GM21381 (cell line): ENCODE measurements around the gene OSBPL10.

Source experiments
- ATAC-seq: cut with Tn5 transposase; IDR thresholded peaks from one replicate; pipeline ENCODE4 v1.9.1; 2021; ENCODE audit warnings: mild to moderate bottlenecking, moderate library complexity; ENCODE audit not compliant: unreplicated experiment

Gene OSBPL10

DNA sequence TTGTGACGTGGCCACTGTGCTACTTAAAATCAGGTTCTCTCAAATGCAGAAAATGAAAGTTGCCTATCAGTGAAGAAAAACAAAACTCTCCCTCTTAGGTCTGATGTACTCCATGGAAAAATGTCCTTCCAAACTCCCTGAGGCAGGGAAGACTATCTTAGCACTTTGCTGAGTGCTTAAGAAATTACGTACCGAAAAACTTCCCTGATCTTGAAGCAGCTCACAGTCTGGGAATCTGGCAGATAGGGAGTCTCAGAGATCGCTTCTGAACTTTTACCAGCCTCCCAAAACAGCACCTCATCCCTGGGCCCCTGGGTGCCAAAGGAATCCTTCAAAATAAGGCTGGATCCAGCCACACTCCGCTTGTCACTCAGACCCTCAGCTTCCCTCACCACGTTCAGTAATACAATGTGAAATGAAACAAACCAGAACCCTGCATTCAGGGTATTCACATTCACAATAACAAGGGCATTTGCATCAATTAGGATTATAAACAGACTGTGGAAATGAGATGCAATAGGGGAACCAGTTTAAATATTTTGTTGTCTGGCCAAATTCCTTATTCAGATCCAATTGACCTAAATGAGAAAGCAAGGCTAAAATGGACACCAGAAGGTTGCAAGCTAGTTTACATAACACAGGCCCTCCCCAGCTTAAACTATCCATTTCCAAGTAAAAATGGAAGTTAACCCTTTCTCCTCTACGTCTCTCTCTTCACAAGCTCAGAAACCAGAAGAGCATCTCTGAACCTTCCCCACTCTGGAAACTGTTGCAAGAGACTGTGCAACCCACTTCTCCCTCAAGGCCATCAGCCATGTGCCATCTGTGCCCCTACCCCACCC is 20.9 kb downstream of the OSBPL10 start:
- ATAC-seq = peak; percentile 21

DNA sequence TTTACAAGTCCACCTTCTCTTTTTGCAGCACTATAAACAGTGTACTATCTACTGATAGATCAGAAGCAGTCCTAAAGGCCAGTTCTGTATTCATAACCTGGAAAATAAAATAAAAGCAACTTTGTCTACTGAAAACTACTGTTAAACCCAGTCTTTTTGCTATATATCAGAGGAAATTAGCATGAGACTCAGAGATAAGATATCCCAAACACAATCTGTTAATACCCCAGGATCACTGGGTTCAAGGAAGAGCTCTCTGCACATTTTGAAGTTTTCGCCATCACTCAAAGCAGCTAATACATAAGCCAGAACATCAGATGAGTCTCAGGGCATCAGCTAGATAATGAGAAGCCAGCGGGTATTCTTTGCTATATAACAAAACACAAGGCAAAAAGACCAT is 21.8 kb downstream of the OSBPL10 start:
- ATAC-seq = no peak

DNA sequence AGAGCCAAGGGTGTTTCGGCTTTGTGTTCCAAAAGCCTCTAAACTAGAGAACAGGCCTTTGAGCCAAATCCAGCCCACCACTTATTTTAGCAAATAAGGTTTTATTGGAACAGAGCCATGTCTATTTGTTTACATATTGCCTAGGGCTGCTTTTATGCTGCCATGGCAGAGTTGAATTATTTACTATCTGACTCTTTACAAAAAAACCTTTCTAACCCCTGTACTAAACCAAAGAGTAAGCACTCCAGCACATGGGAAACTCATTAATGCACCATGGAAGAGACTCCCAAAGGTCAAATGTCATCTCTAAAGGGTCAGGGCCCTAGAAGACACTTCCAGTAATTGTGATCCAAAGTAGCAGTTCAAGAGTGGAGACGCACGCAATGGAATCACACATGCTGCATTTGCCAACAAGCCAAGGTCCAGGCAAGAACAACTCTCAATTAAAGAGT is 22.3 kb downstream of the OSBPL10 start:
- ATAC-seq = no peak

DNA sequence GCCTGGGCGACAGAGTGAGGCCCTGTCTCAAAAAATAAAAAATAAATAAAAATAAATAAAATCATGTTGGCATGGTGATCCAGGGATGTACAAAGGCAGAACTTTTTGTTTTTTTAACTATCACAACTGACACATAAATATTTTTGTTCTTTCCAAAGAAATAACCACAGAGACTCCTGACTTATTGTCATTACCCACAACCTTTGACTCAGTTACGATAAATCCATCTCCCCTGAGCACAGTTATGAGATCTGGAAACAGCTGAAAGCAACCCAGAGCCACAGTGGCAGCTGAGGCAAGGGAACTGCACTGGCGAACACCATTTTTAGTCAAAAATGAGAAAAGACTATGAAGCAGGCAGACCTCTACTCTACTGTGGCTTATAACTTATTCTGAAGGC is 24.0 kb downstream of the OSBPL10 start:
- ATAC-seq = no peak

DNA sequence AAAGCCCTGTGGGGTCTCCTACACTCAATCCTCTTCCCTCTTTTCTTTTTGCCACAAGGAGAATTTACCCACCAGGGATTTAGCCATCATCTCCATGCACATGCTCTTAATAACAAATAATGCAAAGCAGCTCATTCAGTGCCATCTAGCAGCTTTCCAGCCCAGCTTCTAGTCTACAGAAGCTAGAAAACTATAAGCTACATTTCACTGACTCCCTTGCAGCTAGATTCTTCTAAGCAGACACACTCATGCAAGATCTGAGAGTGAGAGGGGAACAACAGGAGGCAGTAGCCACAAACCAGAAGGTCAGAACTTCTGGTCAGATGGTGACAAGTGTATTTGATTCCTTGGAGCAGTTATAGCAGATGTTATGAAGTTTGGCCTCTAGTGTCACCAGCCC is 25.5 kb downstream of the OSBPL10 start:
- no peak for ATAC-seq

DNA sequence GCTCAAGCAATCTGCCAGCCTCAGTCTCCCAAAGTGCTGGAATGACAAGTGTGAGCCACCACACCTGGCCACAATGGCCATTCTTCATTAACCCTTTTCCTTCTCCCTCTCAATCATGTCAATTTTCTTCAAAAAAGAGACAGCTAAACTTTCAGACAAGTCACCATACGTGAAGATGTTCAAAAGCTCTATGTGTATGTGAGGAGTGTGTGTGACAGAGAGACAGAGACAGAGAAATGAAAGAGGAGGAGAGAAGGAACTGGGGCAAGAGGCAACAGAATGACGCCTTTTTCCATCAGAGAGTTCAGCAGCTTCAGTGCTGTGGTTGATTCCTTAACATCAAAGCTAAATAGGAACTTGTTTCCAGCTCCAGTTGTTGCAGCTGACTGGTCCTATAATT is 27.4 kb downstream of the OSBPL10 start:
- no peak for ATAC-seq

DNA sequence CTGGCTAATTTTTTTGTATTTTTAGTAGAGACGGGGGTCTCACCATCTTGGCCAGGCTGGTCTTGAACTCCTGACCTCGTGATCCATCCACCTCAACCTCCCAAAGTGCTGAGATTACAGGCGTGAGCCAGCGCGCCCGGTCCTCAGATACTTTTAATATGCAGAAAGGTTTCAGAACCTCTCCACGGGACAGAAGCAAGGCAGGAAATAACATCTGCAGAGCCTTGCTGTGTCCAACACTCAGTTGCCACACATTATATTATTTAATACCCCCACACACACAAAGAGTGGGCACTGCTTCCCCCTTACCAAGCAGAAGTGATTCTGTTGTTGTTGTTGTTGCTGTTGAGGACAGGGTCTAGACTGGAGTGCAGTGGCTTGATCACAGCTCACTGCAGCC is 28.0 kb downstream of the OSBPL10 start:
- ATAC-seq = no peak

DNA sequence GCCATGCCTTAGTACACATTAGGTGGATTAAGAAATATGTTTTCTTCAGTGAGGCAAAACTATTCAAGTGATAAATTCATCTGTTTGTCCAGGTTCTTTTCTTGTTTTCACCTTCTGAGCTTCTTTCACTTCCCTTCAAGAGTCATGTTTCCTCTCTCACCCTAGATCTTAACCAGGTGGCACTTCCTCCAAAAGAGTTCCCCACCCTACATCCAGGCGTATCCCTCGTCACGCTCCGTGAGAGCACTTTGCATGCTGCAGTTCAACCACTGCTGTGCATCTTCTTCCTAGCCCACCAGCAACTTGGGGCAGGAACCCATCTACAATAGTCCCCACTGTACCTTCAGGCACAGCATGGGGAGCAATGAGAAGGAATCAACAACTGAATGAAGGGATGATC is 28.9 kb downstream of the OSBPL10 start:
- ATAC-seq = peak; percentile 80

DNA sequence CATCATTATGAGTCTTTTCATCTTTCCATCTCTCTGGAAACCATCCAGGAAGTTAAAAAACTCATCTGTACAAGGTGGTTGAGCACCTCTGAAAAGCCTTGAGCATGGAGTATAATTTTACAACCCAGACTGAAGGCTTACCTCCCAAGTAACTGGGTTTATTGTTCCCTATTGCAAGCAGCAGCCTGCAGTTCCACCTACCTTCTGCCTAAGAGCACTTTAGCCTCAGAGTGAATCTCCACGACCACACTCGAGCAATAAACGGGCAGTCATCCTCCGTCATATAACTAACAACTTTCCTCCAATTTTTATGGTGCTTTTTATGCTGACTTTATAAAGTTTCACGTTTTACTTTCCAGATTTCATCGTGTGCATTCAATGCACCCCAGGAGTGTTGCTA is 32.8 kb downstream of the OSBPL10 start:
- ATAC-seq = no peak

DNA sequence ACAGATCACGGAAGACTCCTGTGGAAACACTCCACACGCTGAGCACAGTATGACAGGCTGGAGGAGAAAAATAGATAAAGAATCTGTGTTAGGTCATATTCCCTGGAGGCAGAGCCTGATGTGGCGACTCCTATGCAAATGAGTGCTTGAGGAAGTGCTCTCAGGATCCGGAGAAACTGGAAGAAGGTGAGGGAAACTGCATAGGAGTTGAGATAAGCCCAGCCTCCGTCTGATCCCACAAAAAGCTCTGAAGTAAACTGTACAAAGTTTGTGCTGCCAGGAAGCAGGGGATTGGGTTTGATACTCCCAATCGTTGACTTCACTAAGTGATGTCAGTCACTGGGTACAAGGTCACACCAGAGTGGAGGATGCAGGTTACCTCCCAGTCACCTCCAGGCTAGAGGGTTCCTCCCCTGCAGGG is 33.4 kb downstream of the OSBPL10 start:
- no peak for ATAC-seq

DNA sequence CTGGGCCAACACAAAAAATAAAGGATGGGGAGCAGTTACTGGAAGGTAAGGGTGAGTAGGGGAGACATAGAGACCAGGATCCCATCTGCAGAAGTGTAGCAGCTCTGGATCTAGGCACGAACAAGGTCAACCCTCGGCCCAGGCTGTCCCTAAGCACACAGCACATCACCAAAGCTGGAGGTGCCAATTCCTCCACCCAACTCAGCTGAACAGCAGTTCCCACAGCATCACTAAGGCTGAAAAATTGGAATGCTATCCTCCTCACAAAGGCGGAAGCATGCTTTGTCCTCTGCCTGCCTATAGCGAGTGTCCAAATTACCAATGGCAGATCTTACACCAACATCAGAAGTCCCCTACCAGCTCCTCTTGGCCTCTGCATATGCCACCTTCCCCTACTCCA is 33.9 kb downstream of the OSBPL10 start:
- ATAC-seq = no peak

DNA sequence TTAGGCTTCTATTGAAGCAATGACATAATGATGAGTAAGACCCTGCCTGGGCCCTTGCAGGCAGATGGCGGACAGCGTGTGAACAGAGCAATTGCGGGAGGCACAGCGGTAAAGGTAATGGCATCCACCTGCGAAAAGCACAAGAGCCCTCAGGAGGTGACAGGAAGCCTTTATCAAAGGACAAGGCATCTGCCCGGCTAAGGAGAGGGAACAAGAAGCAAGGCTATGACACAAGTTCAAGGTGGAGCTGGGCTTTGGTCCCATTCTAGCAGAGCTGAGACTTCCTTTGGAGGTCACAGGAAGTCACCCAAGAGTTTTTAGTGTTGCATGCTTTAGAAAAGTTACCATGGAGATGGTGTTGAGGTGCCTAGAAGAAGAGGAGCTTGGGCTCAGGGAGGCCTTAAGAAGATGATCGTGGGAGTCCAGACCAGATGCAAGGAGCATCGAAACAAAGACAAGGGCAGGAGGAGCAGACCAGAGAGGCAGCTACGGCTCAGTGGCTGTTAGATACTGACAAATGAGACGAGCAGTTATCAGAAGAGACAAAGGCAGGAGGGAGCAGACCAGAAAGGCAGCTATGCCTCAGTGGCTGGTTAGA is 34.5 kb downstream of the OSBPL10 start:
- ATAC-seq = no peak

DNA sequence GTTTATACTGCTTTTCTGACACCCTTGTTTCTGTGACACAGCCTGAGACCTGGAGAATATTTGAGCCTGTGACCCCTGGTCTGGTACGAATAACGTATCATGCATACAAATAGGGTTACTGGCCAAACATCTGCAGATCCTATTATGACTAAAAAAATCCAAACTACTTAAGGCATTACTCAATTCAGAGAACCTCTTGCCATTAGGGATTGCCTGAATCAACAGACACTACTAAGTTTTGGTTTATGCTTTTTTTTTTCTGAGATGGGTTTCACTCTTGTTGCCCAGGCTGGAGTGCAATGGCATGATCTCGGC is 35.4 kb downstream of the OSBPL10 start:
- ATAC-seq = no peak

DNA sequence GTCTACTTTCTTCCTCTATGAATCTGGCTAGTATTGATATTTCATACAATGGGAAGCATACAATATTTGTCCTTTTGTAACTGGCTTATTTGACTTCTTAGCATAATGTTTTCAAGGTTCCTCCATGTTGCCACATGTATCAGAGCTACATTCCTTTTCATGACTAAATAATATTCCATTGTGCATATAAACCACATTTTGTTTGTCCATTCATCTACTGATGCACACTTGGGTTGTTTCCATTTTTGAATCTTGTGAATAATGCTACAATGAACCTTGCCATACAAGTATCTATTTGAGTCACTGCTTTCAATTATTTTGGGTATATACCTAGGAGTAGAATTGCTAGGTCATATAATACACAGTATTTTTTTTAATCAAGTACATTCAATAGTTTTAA is 38.0 kb downstream of the OSBPL10 start:
- no peak for ATAC-seq

DNA sequence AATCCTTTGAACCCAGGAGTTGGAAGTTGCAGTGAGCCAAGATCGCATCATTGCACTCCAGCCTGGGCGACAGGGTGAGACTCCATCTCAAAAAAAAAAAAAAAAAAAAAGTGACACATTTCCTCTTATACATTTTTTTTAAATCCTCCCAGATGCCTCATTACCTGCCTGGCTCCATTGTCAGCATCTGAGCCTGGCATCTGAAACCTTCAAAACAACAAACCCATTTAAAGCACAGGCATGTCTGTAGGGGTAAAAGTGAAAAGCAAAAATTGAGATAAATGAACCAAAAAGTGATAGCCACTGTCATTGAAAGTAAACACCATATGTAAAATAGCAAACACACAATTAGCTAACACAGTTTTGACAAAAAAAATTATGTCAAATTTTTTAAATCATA is 38.6 kb downstream of the OSBPL10 start:
- no peak for ATAC-seq

DNA sequence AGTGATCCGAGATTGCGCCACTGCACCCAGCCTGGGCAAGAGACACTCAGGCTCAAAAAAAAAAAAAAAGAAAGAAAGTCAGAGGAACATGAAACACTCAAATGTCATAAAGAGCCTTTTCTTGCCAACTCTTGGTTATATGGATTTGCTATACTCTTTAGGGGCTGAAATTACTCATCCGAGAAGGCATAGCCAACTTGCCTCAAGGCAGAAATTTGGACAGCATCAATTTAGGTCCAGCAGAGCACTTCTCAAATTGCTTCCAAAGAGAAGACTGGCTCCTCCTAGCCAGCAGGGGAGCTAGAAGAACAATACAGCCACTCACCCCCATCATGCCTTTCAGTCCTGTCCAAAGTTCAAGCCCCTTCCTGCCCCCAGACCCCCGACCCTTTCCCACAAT is 43.8 kb downstream of the OSBPL10 start:
- ATAC-seq = no peak

DNA sequence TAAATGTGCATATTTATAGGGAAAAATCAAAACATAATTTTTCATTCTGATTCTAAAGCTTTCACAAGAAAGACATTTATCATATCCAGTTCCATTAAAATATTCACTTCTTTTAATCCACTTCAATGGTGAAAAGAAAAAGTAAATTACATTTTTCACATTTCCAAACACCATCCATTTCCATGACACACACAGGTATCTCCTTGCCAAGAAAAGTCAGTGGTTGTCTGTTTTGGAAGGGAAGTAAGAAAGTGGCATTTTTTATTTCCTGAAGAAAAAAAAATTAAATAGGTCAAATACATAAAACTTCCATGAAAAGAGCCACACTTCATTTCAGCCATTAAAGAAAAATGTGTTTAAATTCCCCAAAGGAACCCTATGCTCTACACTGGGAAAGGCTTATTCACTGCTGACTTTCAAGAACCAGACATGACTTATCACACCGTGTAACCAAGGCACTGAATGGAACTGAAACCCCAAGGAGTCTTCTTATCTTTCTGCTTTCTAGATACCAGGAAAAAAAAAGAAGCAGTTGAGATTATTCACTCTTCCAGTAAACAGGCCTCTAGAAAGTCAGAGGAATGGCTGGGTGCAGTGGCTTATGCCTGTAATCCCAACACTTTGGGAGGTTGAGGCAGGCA is 44.5 kb downstream of the OSBPL10 start:
- ATAC-seq = no peak

DNA sequence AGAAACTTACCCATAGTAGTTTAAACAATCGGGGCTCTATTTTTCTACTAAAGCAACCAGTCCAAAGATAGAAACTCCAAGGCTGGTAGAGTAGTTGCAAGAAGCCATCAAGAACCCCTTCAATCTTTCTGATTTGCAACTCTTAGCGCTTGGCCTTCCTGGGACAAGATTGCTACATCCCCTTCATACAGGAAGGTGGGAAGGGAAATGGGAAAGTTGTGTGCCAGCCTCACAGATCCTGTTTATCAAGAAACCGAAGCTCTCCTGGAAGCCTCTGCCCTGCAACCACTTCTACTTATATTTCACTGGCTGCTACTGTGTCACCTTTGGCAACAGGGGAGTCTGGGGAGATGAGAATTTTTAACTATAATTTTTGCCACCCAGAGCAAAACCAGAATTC is 46.2 kb downstream of the OSBPL10 start:
- ATAC-seq = no peak

DNA sequence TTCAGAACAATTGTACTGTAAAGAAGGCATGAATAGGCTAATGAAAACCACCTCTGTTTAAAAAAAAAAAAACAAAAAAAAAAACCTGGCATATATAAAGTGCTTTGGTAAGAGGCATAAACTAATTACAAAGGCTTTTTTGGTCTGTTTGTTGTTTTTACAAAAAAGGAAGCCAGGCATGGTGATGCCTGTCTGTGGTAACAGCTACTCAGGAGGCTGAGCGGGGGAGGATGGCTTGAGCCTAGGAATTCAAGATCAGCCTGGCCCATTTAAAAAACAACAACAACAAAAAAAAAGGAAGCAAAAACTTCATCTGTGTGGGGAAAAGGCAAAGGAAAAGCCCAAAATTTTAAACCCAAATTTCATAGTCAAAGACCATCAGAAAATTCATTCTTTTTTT is 47.0 kb downstream of the OSBPL10 start:
- no peak for ATAC-seq

DNA sequence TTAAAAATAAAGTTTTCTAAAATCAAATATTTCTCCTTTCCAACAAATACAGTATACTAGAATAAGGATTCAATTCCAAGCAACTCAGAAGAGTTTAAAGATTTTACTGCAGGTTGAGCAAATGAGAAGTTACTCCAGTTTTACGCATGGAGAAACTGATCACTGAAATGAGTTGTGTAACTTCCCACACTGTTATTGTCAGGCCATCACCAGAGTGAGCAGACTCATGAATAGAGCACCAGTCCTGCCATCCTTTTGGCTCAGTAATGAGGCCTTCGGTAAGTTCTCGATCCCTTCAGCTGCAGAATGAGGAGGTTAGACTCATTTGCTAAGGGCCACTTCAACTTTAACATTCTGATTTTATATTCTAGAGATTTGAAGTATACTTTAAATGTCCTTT is 48.1 kb downstream of the OSBPL10 start:
- no peak for ATAC-seq

DNA sequence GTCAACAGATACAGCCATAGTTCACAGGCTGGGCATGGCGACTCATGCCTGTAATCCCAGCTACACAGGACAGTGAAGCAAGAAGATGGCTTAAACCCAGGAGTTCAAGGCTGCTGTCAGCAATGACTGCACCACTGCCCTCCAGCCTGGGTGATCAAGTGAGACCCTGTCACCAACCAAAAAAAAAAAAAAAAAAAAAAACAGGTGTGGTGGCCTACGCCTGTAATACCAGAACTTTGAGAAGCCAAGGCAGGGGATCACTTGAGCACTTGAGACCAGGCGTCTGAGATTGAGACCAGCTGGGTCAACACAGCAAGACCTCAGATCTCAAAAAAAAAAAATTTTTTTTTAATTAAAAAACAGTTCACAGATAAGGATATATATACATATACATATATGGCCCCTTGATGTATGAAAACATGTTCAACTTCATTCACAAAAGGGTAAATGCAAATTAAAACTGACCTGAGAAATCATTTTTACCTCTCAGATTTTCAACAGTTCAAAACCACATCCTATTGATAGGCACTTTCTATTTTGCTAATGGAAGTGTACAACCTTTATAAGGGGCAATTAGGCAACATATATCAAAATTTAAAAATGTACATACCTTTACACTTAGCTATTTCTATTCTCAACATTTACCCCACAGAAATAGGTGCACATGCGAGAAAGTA is 51.1 kb downstream of the OSBPL10 start:
- ATAC-seq = no peak

DNA sequence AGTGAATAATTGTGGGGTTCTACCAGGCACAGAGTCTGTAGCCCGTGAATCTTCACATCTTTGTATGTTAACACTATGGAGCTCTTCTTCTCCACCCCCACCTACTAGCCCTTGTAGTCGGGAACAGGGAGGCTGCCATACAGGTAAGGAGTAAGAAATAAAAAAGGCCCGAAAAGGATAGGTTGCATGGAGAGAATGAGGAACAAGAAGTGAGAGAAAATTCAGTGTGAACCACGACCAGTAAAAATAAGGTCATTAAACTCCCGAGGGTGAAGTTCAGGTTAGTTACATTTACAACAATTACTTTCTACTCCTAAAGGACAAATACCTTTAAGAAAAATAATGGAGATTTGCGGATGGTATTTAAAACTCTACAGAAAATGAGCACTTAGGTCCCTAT is 53.3 kb downstream of the OSBPL10 start:
- no peak for ATAC-seq
